Measurements from ENCODE around the gene GBX2. TPM values are rescaled to one million over a fixed set of nuclear protein-coding genes. Genes with fewer than 3 reads are reported as not detected.
A peak's percentile ranks its signal among the peaks of the same experiment; 100 is the strongest.

GBX2 gene
- total and polyA plus RNA-seq, 2 of the 8 experiments (the other 6 are each of a cell fraction or from before 2014, with no cell fraction given), result 0.38 to 0.89 TPM

- Histone ChIP-seq H3K18ac (ENCODE audit: extremely low read depth, low read length) (no peak overlapping the region; the same call in 1 of the 2 replicates), H4K8ac (ENCODE audit: extremely low read depth, insufficient read depth, low read length) (peak overlapping the region; percentile 79), H3K4me1 (replicated peaks in 1 of 4; ENCODE audit: control insufficient read depth in 3 of 4, insufficient read depth in 4 of 4, low read length in 3 of 4) (peaks cover 5 to 16% (median 7%) of the 10 kb centered on the region in 4 experiments), H3K79me2 (ENCODE audit: control insufficient read depth in 1 of 2, insufficient read depth in 2 of 2, low read length in 2 of 2) (no peaks in the 10 kb centered on the region), H2BK20ac (ENCODE audit: low read length) (no peak overlapping the region), H2BK15ac (ENCODE audit: low read length) (no peak overlapping the region), H3K23me2 (ENCODE audit: low read depth, low read length) (peaks cover 8% of the 10 kb centered on the region; the same call in 1 of the 2 replicates), H2BK120ac (replicated peaks; ENCODE audit: low read depth, low read length) (no peak overlapping the region), H4K5ac (ENCODE audit: insufficient read length, low read depth, low read length) (no peak overlapping the region), H3K56ac (replicated peaks; ENCODE audit: insufficient read length, low read depth, low read length) (no peak overlapping the region), H3K4me2 (ENCODE audit: insufficient read depth in 1 of 2, low read depth in 2 of 2, low read length in 2 of 2) (peak overlapping the region; percentile 64 to 81), H3K27me3 (replicated peaks in 1 of 4; ENCODE audit: control insufficient read depth in 3 of 4, extremely low read depth in 1 of 4, insufficient read depth in 3 of 4, low read length in 3 of 4) (peaks cover 28 to 54% (median 46%) of the 10 kb centered on the region in 4 experiments), H2BK5ac (ENCODE audit: low read depth, low read length) (no peak overlapping the region), H3K27ac (ENCODE audit: low read depth, low read length) (no peak overlapping the region), H3K9ac (replicated peaks in 1 of 4; ENCODE audit: extremely low read depth in 1 of 4, low read depth in 3 of 4, low read length in 3 of 4) (no peak overlapping the region), H3K4me3 (ENCODE audit: extremely low read depth in 1 of 4, insufficient read depth in 2 of 4, low read depth in 3 of 4, low read length in 4 of 4) (peak overlapping the region; percentile 17 to 59 (median 30); a peak in 5 of 8 replicates), H3K9me3 (ENCODE audit: insufficient read depth in 2 of 2, low read depth in 1 of 2, low read length in 1 of 2) (peaks cover 0 to under 1% of the 10 kb centered on the region in 2 experiments; a peak in 1 of 4 replicates), H3K36me3 (ENCODE audit: control insufficient read depth in 2 of 4, insufficient read depth in 4 of 4, low read length in 3 of 4) (no peaks in the 10 kb centered on the region), H2AK5ac (ENCODE audit: low read depth, low read length) (no peak overlapping the region), H4K20me1 (replicated peaks in 1 of 2; ENCODE audit: control insufficient read depth in 1 of 2, insufficient read depth in 2 of 2, low read length in 2 of 2) (peaks cover 0 to 6% of the 10 kb centered on the region in 2 experiments), H3K4ac (replicated peaks; ENCODE audit: insufficient read length, low read depth, low read length) (no peak overlapping the region), H3K23ac (ENCODE audit: insufficient read length) (no peak overlapping the region), H3K14ac (ENCODE audit: insufficient read length) (no peak overlapping the region), H2AFZ (ENCODE audit: low read length) (no peak overlapping the region), H2BK12ac (ENCODE audit: low read depth, low read length) (no peak overlapping the region), H4K91ac (replicated peaks; ENCODE audit: insufficient read length, low read length) (no peak overlapping the region), H3K79me1 (ENCODE audit: low read depth, low read length) (no peaks in the 10 kb centered on the region)
- ChIA-PET CTCF (ENCODE audit: partially characterized antibody) (interaction anchor here (0.7 to 9.4 kb wide), 26 partner anchors 8 to 414 kb away, joined by 3 to 87 read pairs (median 4); no protein-coding TSS in a partner anchor), POLR2A (ENCODE audit: partially characterized antibody) (no interaction called here)
- DNase-seq (ENCODE audit: low read depth in 1 of 2, low spot score in 2 of 2), result no peak
- WGBS, 2 experiments (ENCODE audit: extremely low coverage in 1 of 2, insufficient coverage in 1 of 2, insufficient read length in 1 of 2, insufficient replicate concordance in 2 of 2, low coverage in 1 of 2, low lambda C conversion rate in 2 of 2, missing lambda C conversion rate in 1 of 2), result 12% methylated on average over 43 of the region's 59 CpGs; no CpG with 5 or more reads in 1 of the 2 experiments
- no peak for FAIRE-seq
- TF ChIP-seq SUZ12 (IDR thresholded peaks at IDR 0.05; ENCODE audit: low read length) (peak; percentile 59), E2F6 (IDR thresholded peaks at IDR 0.05) (no peak), CEBPB (IDR thresholded peaks at IDR 0.05; ENCODE audit: low read depth, low read length) (no peak), TBP (IDR thresholded peaks at IDR 0.05; ENCODE audit: low read depth, low read length) (no peak), MAX (IDR thresholded peaks at IDR 0.05) (no peak), BACH1 (IDR thresholded peaks at IDR 0.05; ENCODE audit: low read length) (peak; percentile 95), KDM4A (IDR thresholded peaks at IDR 0.05; ENCODE audit: low read depth, low read length, severe bottlenecking) (no peak), SRF (IDR thresholded peaks at IDR 0.05; ENCODE audit: low read depth, low read length) (no peak)
Measured at GRCh38 chr2:236179236-236180075, 11.3 kb upstream of the GBX2 start.

Data from H1 (cell line).